Activated CD4-positive, CD25-positive, alpha-beta regulatory T cell treated with anti-CD3 and anti-CD28 coated beads, Interleukin-2, amount 50 U/mL, for 16 hours (primary cell): Measurements from ENCODE around the gene TAS1R2.
"Not testable (repeated sequence)": the region's sequence is repeated elsewhere in the genome, so short reads cannot be mapped to it uniquely, and the experiment has no call there.

Source experiments
- DNase-seq: peaks from one replicate; pipeline ENCODE4 v3.0.0-alpha.2; 2020; ENCODE audit warnings: low read depth, low spot score

TAS1R2 gene

GRCh38 chr1:18868801-18869424, 9.5 kb upstream of the TAS1R2 start:
- DNase-seq: no peak

- no peak for DNase-seq
Observed at GRCh38 chr1:18868354-18868753, 8.9 kb upstream of the TAS1R2 start.

- DNase-seq: no peak
Observed at GRCh38 chr1:18866846-18867245, 7.4 kb upstream of the TAS1R2 start.

- DNase-seq: no peak
Observed at GRCh38 chr1:18866314-18866713, 6.9 kb upstream of the TAS1R2 start.

GRCh38 chr1:18865176-18865575, 5.7 kb upstream of the TAS1R2 start:
- no peak for DNase-seq

- no peak for DNase-seq
Observed at GRCh38 chr1:18861590-18861989, 2.1 kb upstream of the TAS1R2 start.

GRCh38 chr1:18861082-18861481, 1.6 kb upstream of the TAS1R2 start:
- no peak for DNase-seq

GRCh38 chr1:18858070-18858688, 1.3 kb downstream of the TAS1R2 start:
- DNase-seq: no peak

GRCh38 chr1:18856435-18856834, 3.0 kb downstream of the TAS1R2 start:
- DNase-seq: no peak

GRCh38 chr1:18855573-18855972, 3.9 kb downstream of the TAS1R2 start:
- no peak for DNase-seq

- no peak for DNase-seq
Observed at GRCh38 chr1:18854331-18855025, 5.0 kb downstream of the TAS1R2 start.

- DNase-seq: no peak
Observed at GRCh38 chr1:18852501-18852900, 7.0 kb downstream of the TAS1R2 start.

- DNase-seq: no peak
Observed at GRCh38 chr1:18849261-18849711, 10.2 kb downstream of the TAS1R2 start.

GRCh38 chr1:18847723-18848122, 11.7 kb downstream of the TAS1R2 start:
- DNase-seq: not testable (repeated sequence)

GRCh38 chr1:18840145-18840544, 19.3 kb downstream of the TAS1R2 start:
- DNase-seq: no peak

GRCh38 chr1:18836654-18837053, 22.8 kb downstream of the TAS1R2 start:
- DNase-seq: no peak

GRCh38 chr1:18832319-18832718, 27.1 kb downstream of the TAS1R2 start:
- not testable (repeated sequence) for DNase-seq

GRCh38 chr1:18831656-18832055, 27.8 kb downstream of the TAS1R2 start:
- DNase-seq: no peak

- no peak for DNase-seq
Observed at GRCh38 chr1:18830596-18830995, 28.9 kb downstream of the TAS1R2 start.

- DNase-seq: no peak
Observed at GRCh38 chr1:18829671-18830070, 29.8 kb downstream of the TAS1R2 start.

- no peak for DNase-seq
Observed at GRCh38 chr1:18828224-18828623, 31.2 kb downstream of the TAS1R2 start.

GRCh38 chr1:18823438-18823837, 36.0 kb downstream of the TAS1R2 start:
- no peak for DNase-seq
